ENCODE data around the gene FMN1. TPM values are rescaled to one million over a fixed set of nuclear protein-coding genes. Genes with fewer than 3 reads are reported as not detected.

FMN1 gene
- total and polyA plus RNA-seq, 7 donors = 0.21 to 20.0 (median 2.5) TPM

DNA sequence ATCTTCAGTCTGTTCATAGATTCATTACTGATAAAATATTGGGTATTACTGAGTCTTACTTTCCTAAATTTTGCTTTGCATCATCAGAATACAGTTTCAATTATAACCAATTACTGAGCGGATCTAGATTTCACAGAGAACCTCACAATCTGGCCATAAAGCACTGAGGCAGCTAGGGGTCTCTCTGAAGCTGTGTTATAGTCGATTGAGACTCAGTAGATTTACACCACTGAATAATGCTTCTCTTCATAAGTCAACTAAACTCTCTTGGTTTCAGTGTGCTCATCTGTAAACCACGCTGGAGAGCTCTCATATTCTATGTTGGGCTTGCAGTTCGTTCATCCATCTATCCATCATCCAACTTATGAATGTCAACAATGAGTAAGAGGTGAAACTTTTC is 296.1 kb downstream of the FMN1 start:
- no peaks in the 10 kb centered on the region for H3K4me1 ChIP-seq

DNA sequence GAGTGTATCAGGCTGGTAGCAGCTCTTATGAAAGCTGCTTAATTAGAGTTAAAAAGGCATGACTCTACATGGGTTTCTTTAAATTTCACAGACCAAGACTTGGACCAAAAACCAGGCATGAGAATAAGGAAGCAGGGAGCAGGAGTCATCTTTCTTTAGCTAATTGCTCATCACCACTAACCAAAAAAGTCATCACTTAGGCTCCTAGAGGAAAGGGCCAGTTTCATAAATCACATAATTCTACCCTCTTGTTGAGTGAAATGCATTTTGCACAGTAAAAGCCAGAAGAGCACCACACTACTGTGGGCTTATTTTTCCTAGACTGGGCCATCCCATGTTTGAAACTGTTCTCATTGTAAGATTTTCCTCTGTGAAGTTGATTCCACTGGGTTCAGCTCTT is 301.1 kb downstream of the FMN1 start:
- H3K9me3 ChIP-seq = no peaks in the 10 kb centered on the region
- TF ChIP-seq, protein P1, sequence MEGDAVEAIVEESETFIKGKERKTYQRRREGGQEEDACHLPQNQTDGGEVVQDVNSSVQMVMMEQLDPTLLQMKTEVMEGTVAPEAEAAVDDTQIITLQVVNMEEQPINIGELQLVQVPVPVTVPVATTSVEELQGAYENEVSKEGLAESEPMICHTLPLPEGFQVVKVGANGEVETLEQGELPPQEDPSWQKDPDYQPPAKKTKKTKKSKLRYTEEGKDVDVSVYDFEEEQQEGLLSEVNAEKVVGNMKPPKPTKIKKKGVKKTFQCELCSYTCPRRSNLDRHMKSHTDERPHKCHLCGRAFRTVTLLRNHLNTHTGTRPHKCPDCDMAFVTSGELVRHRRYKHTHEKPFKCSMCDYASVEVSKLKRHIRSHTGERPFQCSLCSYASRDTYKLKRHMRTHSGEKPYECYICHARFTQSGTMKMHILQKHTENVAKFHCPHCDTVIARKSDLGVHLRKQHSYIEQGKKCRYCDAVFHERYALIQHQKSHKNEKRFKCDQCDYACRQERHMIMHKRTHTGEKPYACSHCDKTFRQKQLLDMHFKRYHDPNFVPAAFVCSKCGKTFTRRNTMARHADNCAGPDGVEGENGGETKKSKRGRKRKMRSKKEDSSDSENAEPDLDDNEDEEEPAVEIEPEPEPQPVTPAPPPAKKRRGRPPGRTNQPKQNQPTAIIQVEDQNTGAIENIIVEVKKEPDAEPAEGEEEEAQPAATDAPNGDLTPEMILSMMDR (IDR thresholded peaks at IDR 0.05) = no peak
- intact Hi-C loops (cut with DNase I) = no loop called here
- no peaks in the 10 kb centered on the region for H3K27me3 ChIP-seq (ENCODE audit: insufficient read depth in 3 of 3, low read length in 2 of 3)
- no peaks in the 10 kb centered on the region for H3K36me3 ChIP-seq (ENCODE audit: insufficient read depth in 1 of 2, low read depth in 1 of 2)
- no peak overlapping the region for H3K4me3 ChIP-seq
- DNase-seq = no peak
- no peak overlapping the region for H3K27ac ChIP-seq
- ATAC-seq = no peak
- no peaks in the 10 kb centered on the region for H3K4me1 ChIP-seq

More for the DNA sequence above, 296.1 kb downstream of the FMN1 start:
- DNase-seq = no peak
- no peaks in the 10 kb centered on the region for H3K9me3 ChIP-seq
- 70 to 78% (median 73%) methylated on average over 4 of the region's 4 CpGs for WGBS, 3 donors
- TF ChIP-seq, protein P1 (IDR thresholded peaks at IDR 0.05) = no peak
- H3K27me3 ChIP-seq (ENCODE audit: insufficient read depth in 3 of 3, low read length in 2 of 3) = no peaks in the 10 kb centered on the region
- no peak overlapping the region for H3K27ac ChIP-seq
- no peak overlapping the region for H3K4me3 ChIP-seq
- H3K36me3 ChIP-seq (ENCODE audit: insufficient read depth in 1 of 2, low read depth in 1 of 2) = no peaks in the 10 kb centered on the region
- intact Hi-C loops (cut with DNase I) = no loop called here
- no peak for ATAC-seq

- intact Hi-C loops (cut with DNase I) = loop anchor here in 1 of 2 donors (10.0 kb wide), 1 partner anchor 76 kb away; no protein-coding TSS in a partner anchor
- 90 to 91% (median 90%) methylated on average over 3 of the region's 3 CpGs for WGBS, 3 donors
Observed at GRCh38 chr15:32889214-32889613, 305.3 kb downstream of the FMN1 start.

DNA sequence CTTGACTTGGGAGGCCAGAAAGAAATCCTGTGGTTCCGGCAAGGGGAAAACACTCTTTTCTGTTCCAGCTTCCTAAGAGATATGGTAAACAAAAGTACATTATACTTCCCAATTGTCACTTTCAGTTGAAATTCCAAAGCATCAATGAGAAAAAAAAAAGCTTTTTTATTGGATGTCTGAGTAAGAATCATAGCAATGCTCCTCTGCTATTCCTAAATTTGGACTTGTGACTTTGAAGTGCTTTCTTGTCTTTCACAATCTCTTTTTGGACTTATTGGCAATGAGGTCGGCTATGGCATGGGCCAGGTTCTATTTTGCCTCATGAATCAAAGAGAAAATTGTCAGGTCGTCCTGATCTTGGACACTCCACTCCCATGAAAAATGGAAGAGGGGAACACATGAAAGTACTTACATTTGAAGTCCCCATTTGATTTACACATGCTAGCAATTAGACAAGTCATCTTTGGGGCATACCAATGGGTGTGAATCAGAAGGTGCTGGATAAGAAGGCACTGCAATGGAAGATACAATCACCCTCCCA is 306.2 kb downstream of the FMN1 start:
- H3K27ac ChIP-seq = no peak overlapping the region
- 74 to 90% (median 75%) methylated on average over 3 of the region's 3 CpGs for WGBS, 3 donors

More at GRCh38 chr15:32889214-32889613, 305.3 kb downstream of the FMN1 start:
- Histone ChIP-seq H3K4me1 (no peaks in the 10 kb centered on the region), H3K27ac (no peak overlapping the region), H3K27me3 (ENCODE audit: insufficient read depth in 3 of 3, low read length in 2 of 3) (no peaks in the 10 kb centered on the region), H3K9me3 (no peaks in the 10 kb centered on the region), H3K36me3 (ENCODE audit: insufficient read depth in 1 of 2, low read depth in 1 of 2) (no peaks in the 10 kb centered on the region), H3K4me3 (no peak overlapping the region)
- TF ChIP-seq, protein P1 (IDR thresholded peaks at IDR 0.05) = no peak
- no peak for DNase-seq
- ATAC-seq = no peak

More for the DNA sequence above, 306.2 kb downstream of the FMN1 start:
- TF ChIP-seq, protein P1 (IDR thresholded peaks at IDR 0.05) = no peak
- H3K9me3 ChIP-seq = no peaks in the 10 kb centered on the region
- no peaks in the 10 kb centered on the region for H3K4me1 ChIP-seq
- H3K27me3 ChIP-seq (ENCODE audit: insufficient read depth in 3 of 3, low read length in 2 of 3) = no peaks in the 10 kb centered on the region
- no peak for DNase-seq
- intact Hi-C loops (cut with DNase I) = loop anchor here in 1 of 2 donors (10.0 kb wide), 1 partner anchor 77 kb away; no protein-coding TSS in a partner anchor
- H3K36me3 ChIP-seq (ENCODE audit: insufficient read depth in 1 of 2, low read depth in 1 of 2) = no peaks in the 10 kb centered on the region
- H3K4me3 ChIP-seq = no peak overlapping the region
- ATAC-seq = no peak

All from psoas muscle (tissue), 8 donors.